ENCODE measurements around the gene ELAVL4.

The ELAVL4 gene

DNA sequence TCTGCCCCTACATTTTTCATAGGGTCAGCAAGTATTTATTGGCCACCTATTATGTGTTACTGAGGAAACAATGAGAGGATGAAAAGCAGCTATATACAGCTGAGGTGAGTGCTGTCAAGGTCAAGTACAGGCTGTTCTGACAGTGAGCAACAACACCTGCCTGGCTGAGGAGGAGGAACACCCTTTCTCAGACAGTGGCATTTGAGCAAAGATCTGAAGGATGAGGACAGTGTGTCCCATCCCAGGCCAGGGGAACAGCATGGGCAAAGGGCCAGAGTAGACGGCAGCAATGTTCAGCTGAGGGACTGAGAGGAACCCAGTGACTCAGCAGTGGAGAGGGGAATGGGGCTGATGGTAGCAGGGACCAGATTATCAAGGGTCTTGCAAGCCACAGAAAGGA lies 101.0 kb downstream of the ELAVL4 start:
- H3K36me3 ChIP-seq (ENCODE audit: insufficient read depth, low read length), result no peaks in the 10 kb centered on the region
- no peaks in the 10 kb centered on the region for H3K9me3 ChIP-seq (ENCODE audit: insufficient read depth, low read depth, low read length)
- H3K9me2 ChIP-seq (replicated peaks; ENCODE audit: low read depth, low read length), result no peaks in the 10 kb centered on the region
- H3K4me2 ChIP-seq (ENCODE audit: low read depth, low read length, poor library complexity, severe bottlenecking), result no peak overlapping the region
- TF ChIP-seq, protein P1, sequence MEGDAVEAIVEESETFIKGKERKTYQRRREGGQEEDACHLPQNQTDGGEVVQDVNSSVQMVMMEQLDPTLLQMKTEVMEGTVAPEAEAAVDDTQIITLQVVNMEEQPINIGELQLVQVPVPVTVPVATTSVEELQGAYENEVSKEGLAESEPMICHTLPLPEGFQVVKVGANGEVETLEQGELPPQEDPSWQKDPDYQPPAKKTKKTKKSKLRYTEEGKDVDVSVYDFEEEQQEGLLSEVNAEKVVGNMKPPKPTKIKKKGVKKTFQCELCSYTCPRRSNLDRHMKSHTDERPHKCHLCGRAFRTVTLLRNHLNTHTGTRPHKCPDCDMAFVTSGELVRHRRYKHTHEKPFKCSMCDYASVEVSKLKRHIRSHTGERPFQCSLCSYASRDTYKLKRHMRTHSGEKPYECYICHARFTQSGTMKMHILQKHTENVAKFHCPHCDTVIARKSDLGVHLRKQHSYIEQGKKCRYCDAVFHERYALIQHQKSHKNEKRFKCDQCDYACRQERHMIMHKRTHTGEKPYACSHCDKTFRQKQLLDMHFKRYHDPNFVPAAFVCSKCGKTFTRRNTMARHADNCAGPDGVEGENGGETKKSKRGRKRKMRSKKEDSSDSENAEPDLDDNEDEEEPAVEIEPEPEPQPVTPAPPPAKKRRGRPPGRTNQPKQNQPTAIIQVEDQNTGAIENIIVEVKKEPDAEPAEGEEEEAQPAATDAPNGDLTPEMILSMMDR (conservative IDR thresholded peaks at IDR 0.05; ENCODE audit: low read length), result no peak
- TF ChIP-seq EZH2phosphoT487 (IDR thresholded peaks at IDR 0.05; ENCODE audit: borderline replicate concordance), result no peak
- no peaks in the 10 kb centered on the region for H4K20me1 ChIP-seq (ENCODE audit: insufficient read depth, low read length, poor library complexity, severe bottlenecking)
- no peaks in the 10 kb centered on the region for H3K79me2 ChIP-seq (ENCODE audit: insufficient read depth, low read length)
- no peak overlapping the region for H2AFZ ChIP-seq (ENCODE audit: low read length)
- H3K9ac ChIP-seq (ENCODE audit: low read depth, low read length, poor library complexity, severe bottlenecking), result no peak overlapping the region
- no peak overlapping the region for H3K4me3 ChIP-seq (ENCODE audit: low read length, poor library complexity, severe bottlenecking)
- H3K27me3 ChIP-seq (ENCODE audit: insufficient read depth, low read length, poor library complexity, severe bottlenecking), result no peaks in the 10 kb centered on the region
- no peaks in the 10 kb centered on the region for H3K4me1 ChIP-seq (ENCODE audit: insufficient read depth, low read length, poor library complexity, severe bottlenecking)
- no peaks in the 10 kb centered on the region for H3F3A ChIP-seq (ENCODE audit: low read depth)

- Histone ChIP-seq H3K4me1 (ENCODE audit: insufficient read depth, low read length, poor library complexity, severe bottlenecking) (no peaks in the 10 kb centered on the region), H4K20me1 (ENCODE audit: insufficient read depth, low read length, poor library complexity, severe bottlenecking) (no peaks in the 10 kb centered on the region), H3F3A (ENCODE audit: low read depth) (no peaks in the 10 kb centered on the region), H3K9ac (ENCODE audit: low read depth, low read length, poor library complexity, severe bottlenecking) (no peak overlapping the region), H3K27me3 (ENCODE audit: insufficient read depth, low read length, poor library complexity, severe bottlenecking) (no peaks in the 10 kb centered on the region), H3K36me3 (ENCODE audit: insufficient read depth, low read length) (no peaks in the 10 kb centered on the region), H3K9me2 (replicated peaks; ENCODE audit: low read depth, low read length) (no peaks in the 10 kb centered on the region), H3K9me3 (ENCODE audit: insufficient read depth, low read depth, low read length) (no peaks in the 10 kb centered on the region), H3K4me3 (ENCODE audit: low read length, poor library complexity, severe bottlenecking) (no peak overlapping the region), H3K79me2 (ENCODE audit: insufficient read depth, low read length) (no peaks in the 10 kb centered on the region), H3K4me2 (ENCODE audit: low read depth, low read length, poor library complexity, severe bottlenecking) (no peak overlapping the region), H2AFZ (ENCODE audit: low read length) (no peak overlapping the region)
- TF ChIP-seq, protein P1 (conservative IDR thresholded peaks at IDR 0.05; ENCODE audit: low read length), result no peak
- no peak for TF ChIP-seq EZH2phosphoT487 (IDR thresholded peaks at IDR 0.05; ENCODE audit: borderline replicate concordance)
These were observed 104.8 kb downstream of the ELAVL4 start for GRCh38 chr1:50213505-50213904.

- no peak overlapping the region for H3K4me2 ChIP-seq (ENCODE audit: low read depth, low read length, poor library complexity, severe bottlenecking)
- no peak overlapping the region for H3K9ac ChIP-seq (ENCODE audit: low read depth, low read length, poor library complexity, severe bottlenecking)
- no peaks in the 10 kb centered on the region for H3K36me3 ChIP-seq (ENCODE audit: insufficient read depth, low read length)
- H2AFZ ChIP-seq (ENCODE audit: low read length), result no peak overlapping the region
- TF ChIP-seq, protein P1 (conservative IDR thresholded peaks at IDR 0.05; ENCODE audit: low read length), result no peak
- TF ChIP-seq EZH2phosphoT487 (IDR thresholded peaks at IDR 0.05; ENCODE audit: borderline replicate concordance), result no peak
- no peaks in the 10 kb centered on the region for H3K9me2 ChIP-seq (replicated peaks; ENCODE audit: low read depth, low read length)
- H3K4me3 ChIP-seq (ENCODE audit: low read length, poor library complexity, severe bottlenecking), result no peak overlapping the region
- no peaks in the 10 kb centered on the region for H3K79me2 ChIP-seq (ENCODE audit: insufficient read depth, low read length)
- no peaks in the 10 kb centered on the region for H4K20me1 ChIP-seq (ENCODE audit: insufficient read depth, low read length, poor library complexity, severe bottlenecking)
- no peaks in the 10 kb centered on the region for H3K9me3 ChIP-seq (ENCODE audit: insufficient read depth, low read depth, low read length)
- no peaks in the 10 kb centered on the region for H3K27me3 ChIP-seq (ENCODE audit: insufficient read depth, low read length, poor library complexity, severe bottlenecking)
- no peaks in the 10 kb centered on the region for H3F3A ChIP-seq (ENCODE audit: low read depth)
- H3K4me1 ChIP-seq (ENCODE audit: insufficient read depth, low read length, poor library complexity, severe bottlenecking), result no peaks in the 10 kb centered on the region
These were observed 106.0 kb downstream of the ELAVL4 start for GRCh38 chr1:50214717-50215116.
